Osteocyte (in vitro differentiated cells): ENCODE data around the gene FNIP1. TPM values are rescaled to one million over a fixed set of nuclear protein-coding genes. Genes with fewer than 3 reads are reported as not detected.
A peak's percentile ranks its signal among the peaks of the same experiment; 100 is the strongest.

Experiments used
- DNase-seq: peaks from one replicate; pipeline ENCODE4 v3.0.0; 2021; ENCODE audit warnings: mixed read lengths; ENCODE audit not compliant: unreplicated experiment; ENCODE audit errors: extremely low spot score
- H3K27ac Mint-ChIP-seq: one replicate; pipeline ENCODE4 v1.8.0; 2021; ENCODE audit warnings: mild to moderate bottlenecking, mixed read lengths; ENCODE audit not compliant: unreplicated experiment
- H3K27me3 Mint-ChIP-seq: one replicate; pipeline ENCODE4 v1.8.0; 2021; ENCODE audit warnings: mixed read lengths; ENCODE audit not compliant: unreplicated experiment
- H3K36me3 Mint-ChIP-seq: one replicate; pipeline ENCODE4 v1.8.0; 2021; ENCODE audit warnings: mixed read lengths; ENCODE audit not compliant: unreplicated experiment
- H3K4me1 Mint-ChIP-seq: one replicate; pipeline ENCODE4 v1.8.0; 2021; ENCODE audit warnings: mixed read lengths; ENCODE audit not compliant: unreplicated experiment
- H3K4me3 Mint-ChIP-seq: one replicate; pipeline ENCODE4 v1.8.0; 2021; ENCODE audit warnings: mild to moderate bottlenecking, moderate library complexity, mixed read lengths; ENCODE audit not compliant: unreplicated experiment
- H3K9me3 Mint-ChIP-seq: one replicate; pipeline ENCODE4 v1.8.0; 2021; ENCODE audit warnings: mixed read lengths; ENCODE audit not compliant: unreplicated experiment
- total RNA-seq: library from RNA; stranded (reverse); gene quantifications from 2 replicates; pipeline ENCODE4 v1.2.1, GENCODE V29; 2021
- TF ChIP-seq, protein P1 (sequence below): fragments of 200-600 bp; sonication (generic); IDR thresholded peaks from 2 replicates; pipeline ENCODE4 v1.5.0; 2021; ENCODE audit warnings: antibody characterized with exemption, mild to moderate bottlenecking, moderate library complexity

Gene FNIP1
- total RNA-seq, 1 donor from 2014 or later, result 43.0 TPM

DNA sequence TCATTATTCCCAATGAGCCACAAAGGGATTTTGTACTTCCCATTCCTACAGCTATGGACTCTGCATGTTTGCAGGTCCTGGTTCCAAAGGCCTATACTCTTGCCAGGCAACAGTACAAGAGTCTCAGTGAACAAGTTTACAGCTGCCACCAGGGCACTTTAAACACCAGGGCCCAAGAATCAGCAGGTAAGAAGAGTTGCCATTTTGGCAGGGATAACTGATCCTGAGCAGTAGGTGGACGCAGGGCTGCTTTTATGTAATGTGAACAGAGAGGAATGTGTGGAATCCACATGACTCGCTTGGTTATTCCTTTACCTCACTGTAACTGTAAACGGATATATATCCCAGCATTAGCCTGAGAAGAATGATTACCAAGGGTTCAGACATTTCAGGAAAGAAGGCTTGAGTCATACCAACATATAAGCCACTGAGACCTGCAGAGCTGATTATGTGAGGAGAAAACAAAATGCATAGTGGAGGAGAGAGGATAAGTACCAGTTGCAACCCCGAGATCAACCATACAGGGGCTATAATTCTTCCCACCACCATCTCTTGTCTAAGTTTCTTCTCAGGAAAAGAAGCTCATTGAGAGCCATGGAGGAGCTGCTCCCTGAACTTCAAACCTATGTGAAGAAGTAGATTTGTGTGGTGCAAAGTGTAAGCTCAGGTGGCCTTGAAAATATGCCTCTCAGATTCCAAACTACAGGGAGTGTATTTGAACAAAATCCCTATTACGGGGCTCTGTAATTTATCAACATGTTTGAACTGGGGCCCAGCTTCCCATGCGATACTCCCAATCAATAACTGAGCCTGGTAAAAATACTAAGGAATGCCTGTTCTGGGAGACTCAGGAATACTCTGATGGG lies 186.4 kb downstream of the FNIP1 start:
- TF ChIP-seq, protein P1, sequence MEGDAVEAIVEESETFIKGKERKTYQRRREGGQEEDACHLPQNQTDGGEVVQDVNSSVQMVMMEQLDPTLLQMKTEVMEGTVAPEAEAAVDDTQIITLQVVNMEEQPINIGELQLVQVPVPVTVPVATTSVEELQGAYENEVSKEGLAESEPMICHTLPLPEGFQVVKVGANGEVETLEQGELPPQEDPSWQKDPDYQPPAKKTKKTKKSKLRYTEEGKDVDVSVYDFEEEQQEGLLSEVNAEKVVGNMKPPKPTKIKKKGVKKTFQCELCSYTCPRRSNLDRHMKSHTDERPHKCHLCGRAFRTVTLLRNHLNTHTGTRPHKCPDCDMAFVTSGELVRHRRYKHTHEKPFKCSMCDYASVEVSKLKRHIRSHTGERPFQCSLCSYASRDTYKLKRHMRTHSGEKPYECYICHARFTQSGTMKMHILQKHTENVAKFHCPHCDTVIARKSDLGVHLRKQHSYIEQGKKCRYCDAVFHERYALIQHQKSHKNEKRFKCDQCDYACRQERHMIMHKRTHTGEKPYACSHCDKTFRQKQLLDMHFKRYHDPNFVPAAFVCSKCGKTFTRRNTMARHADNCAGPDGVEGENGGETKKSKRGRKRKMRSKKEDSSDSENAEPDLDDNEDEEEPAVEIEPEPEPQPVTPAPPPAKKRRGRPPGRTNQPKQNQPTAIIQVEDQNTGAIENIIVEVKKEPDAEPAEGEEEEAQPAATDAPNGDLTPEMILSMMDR, result no peak
- Mint-ChIP-seq H3K9me3 (no peaks in the 10 kb centered on the region), H3K27me3 (no peaks in the 10 kb centered on the region), H3K27ac (peak overlapping the region; percentile 39), H3K36me3 (no peaks in the 10 kb centered on the region), H3K4me1 (peaks cover 14% of the 10 kb centered on the region), H3K4me3 (no peak overlapping the region)
- DNase-seq, result no peak

DNA sequence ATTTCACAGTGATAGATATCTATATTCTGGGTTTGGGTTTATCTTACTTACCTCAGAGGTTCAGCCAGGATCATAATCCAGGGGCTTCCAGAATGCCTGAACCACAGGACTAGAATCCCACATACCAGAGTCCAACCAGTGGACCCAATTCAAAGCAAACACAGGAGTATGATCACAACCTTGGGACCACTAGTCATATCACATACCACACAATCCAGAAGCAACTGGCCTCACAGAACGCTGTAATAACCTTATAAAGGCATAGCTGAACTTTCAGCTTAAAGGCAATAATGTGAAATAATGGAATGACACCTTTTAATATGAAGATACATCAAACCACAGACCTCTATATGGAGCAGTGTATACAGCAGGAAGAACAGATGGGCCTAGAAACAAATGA lies 187.0 kb downstream of the FNIP1 start:
- Mint-ChIP-seq H3K9me3 (no peaks in the 10 kb centered on the region), H3K27ac (peak overlapping the region; percentile 39), H3K36me3 (no peaks in the 10 kb centered on the region), H3K27me3 (no peaks in the 10 kb centered on the region), H3K4me1 (peaks cover 14% of the 10 kb centered on the region), H3K4me3 (no peak overlapping the region)
- TF ChIP-seq, protein P1, result no peak
- DNase-seq, result no peak

GRCh38 chr5:131608597-131608996 lies 188.2 kb downstream of the FNIP1 start:
- no peak overlapping the region for H3K27ac Mint-ChIP-seq
- TF ChIP-seq, protein P1, result no peak
- H3K9me3 Mint-ChIP-seq, result no peaks in the 10 kb centered on the region
- H3K4me1 Mint-ChIP-seq, result peaks cover 14% of the 10 kb centered on the region
- H3K36me3 Mint-ChIP-seq, result no peaks in the 10 kb centered on the region
- no peak for DNase-seq
- H3K27me3 Mint-ChIP-seq, result no peaks in the 10 kb centered on the region
- no peak overlapping the region for H3K4me3 Mint-ChIP-seq

DNA sequence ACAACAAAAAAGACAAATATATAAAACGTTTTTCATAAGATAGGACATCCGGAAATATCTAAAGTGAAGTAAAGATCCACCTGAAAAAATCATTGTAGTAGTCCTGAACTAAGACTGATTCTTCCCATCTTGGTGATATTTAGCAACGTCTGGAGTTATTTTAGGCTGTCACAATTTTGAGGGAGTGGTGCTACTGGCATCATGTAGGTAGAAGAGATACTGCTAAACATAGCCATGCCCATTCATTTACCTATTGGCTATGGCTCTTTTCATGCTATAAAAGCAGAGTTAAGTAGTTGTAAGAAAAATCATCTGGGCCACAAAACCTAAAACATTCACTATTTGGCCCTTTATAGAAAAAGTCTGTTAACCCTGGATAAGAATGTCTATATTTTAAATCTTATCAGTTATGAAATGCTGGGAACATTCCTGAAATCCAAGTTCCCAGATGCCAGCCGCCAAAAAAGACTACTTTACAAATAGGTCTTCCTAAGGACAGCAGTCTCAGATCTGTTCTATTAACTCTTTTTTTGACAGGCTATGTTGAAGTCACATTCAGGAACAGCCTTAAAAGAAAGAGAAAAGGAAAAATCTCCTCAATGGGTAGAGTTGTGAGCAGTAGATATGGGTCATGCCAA lies 188.8 kb downstream of the FNIP1 start:
- TF ChIP-seq, protein P1, result no peak
- Mint-ChIP-seq H3K27ac (no peak overlapping the region), H3K27me3 (no peaks in the 10 kb centered on the region), H3K9me3 (no peaks in the 10 kb centered on the region), H3K36me3 (no peaks in the 10 kb centered on the region), H3K4me1 (peaks cover 14% of the 10 kb centered on the region), H3K4me3 (no peak overlapping the region)
- DNase-seq, result no peak

DNA sequence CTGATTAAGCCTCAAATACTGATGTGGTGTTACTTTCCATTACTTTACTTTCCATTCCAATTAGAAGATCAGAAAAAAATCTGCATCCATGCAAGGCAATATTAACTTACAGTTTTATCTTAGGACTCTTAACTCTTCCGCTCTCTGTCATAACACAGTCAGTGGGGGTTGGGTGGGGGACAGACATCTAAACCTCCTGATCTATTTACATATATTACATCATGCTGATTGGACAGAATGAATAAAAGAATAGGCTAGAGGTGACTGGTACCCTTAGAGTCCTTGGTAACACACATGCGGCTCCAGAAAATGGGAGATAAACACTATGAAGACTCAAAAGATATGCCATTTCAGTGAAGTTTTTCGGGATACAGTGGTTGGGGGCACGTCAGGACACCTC lies 189.4 kb downstream of the FNIP1 start:
- H3K27me3 Mint-ChIP-seq, result no peaks in the 10 kb centered on the region

More for the DNA sequence above, 189.4 kb downstream of the FNIP1 start:
- Mint-ChIP-seq H3K36me3 (no peaks in the 10 kb centered on the region), H3K9me3 (no peaks in the 10 kb centered on the region), H3K4me3 (no peak overlapping the region), H3K4me1 (peaks cover 14% of the 10 kb centered on the region), H3K27ac (no peak overlapping the region)
- TF ChIP-seq, protein P1, result no peak
- DNase-seq, result no peak
